GM21423 (cell line): Measurements from ENCODE around the gene PTBP1.
"Not testable (repeated sequence)": the region's sequence is repeated elsewhere in the genome, so short reads cannot be mapped to it uniquely, and the experiment has no call there.

Experiments used
- ATAC-seq: cut with Tn5 transposase; IDR thresholded peaks from one replicate; pipeline ENCODE4 v1.9.1; 2021; ENCODE audit warnings: mild to moderate bottlenecking, moderate library complexity; ENCODE audit not compliant: unreplicated experiment

The PTBP1 gene

GRCh38 chr19:807627-808422, 10.6 kb downstream of the PTBP1 start:
- no peak for ATAC-seq

- ATAC-seq: no peak
These were observed 11.1 kb downstream of the PTBP1 start for GRCh38 chr19:808423-808775.

GRCh38 chr19:810077-810855, 13.0 kb downstream of the PTBP1 start:
- ATAC-seq: no peak

GRCh38 chr19:810883-811489, 13.7 kb downstream of the PTBP1 start:
- no peak for ATAC-seq

- no peak for ATAC-seq
These were observed 14.3 kb downstream of the PTBP1 start for GRCh38 chr19:811506-812048.

- no peak for ATAC-seq
These were observed 14.9 kb downstream of the PTBP1 start for GRCh38 chr19:812049-812746.

GRCh38 chr19:812747-813218, 15.5 kb downstream of the PTBP1 start:
- ATAC-seq: no peak

GRCh38 chr19:813219-814151, 16.2 kb downstream of the PTBP1 start:
- no peak for ATAC-seq

GRCh38 chr19:814152-815078, 17.2 kb downstream of the PTBP1 start:
- ATAC-seq: no peak

GRCh38 chr19:815079-815774, 18.0 kb downstream of the PTBP1 start:
- no peak for ATAC-seq

GRCh38 chr19:815775-816499, 18.7 kb downstream of the PTBP1 start:
- no peak for ATAC-seq

GRCh38 chr19:816500-816857, 19.2 kb downstream of the PTBP1 start:
- ATAC-seq: no peak

- not testable (repeated sequence) for ATAC-seq
These were observed 23.0 kb downstream of the PTBP1 start for GRCh38 chr19:820212-820611.

- no peak for ATAC-seq
These were observed 24.1 kb downstream of the PTBP1 start for GRCh38 chr19:821231-821824.

GRCh38 chr19:821825-822503, 24.7 kb downstream of the PTBP1 start, which contains the start of gene PLPPR3:
TSS of gene PLPPR3 (minus strand) at chr19:821955. CDS start at chr19:821559, 396 bp downstream.
- ATAC-seq: no peak

GRCh38 chr19:823565-824121, 26.4 kb downstream of the PTBP1 start:
- ATAC-seq: no peak
